HEK293T (cell line): ENCODE measurements around the gene SCAF11.

Experiments
- BHLHE40 ChIP-seq: fragments of 450-650 bp; IDR thresholded peaks from 2 replicates; pipeline ENCODE4 v1.6.1; 2016; ENCODE audit warnings: mild to moderate bottlenecking, moderate library complexity, borderline replicate concordance
- CTBP1 ChIP-seq: fragments of 450-650 bp; IDR thresholded peaks from 2 replicates; pipeline ENCODE4 v1.6.1; 2016; ENCODE audit warnings: borderline replicate concordance
- ELF4 ChIP-seq: fragments of 450-650 bp; IDR thresholded peaks from 2 replicates; pipeline ENCODE4 v1.6.1; 2017; ENCODE audit warnings: antibody characterized with exemption
- FOXA1 ChIP-seq: fragments of 450-650 bp; IDR thresholded peaks from 2 replicates; pipeline ENCODE4 v1.6.1; 2016; ENCODE audit warnings: mild to moderate bottlenecking
- FOXM1 ChIP-seq: fragments of 450-650 bp; IDR thresholded peaks from 2 replicates; pipeline ENCODE4 v1.6.1; 2017; ENCODE audit warnings: mild to moderate bottlenecking, borderline replicate concordance
- HDGF ChIP-seq: fragments of 450-650 bp; IDR thresholded peaks from 2 replicates; pipeline ENCODE4 v1.6.1; 2017; ENCODE audit warnings: antibody characterized with exemption, borderline replicate concordance
- L3MBTL2 ChIP-seq: fragments of 450-650 bp; conservative IDR thresholded peaks from 2 replicates; pipeline ENCODE4 v1.6.1; 2016; ENCODE audit warnings: mild to moderate bottlenecking
- SP1 ChIP-seq: fragments of 450-650 bp; IDR thresholded peaks from 2 replicates; pipeline ENCODE4 v1.6.1; 2017
- SUZ12 ChIP-seq: fragments of 450-650 bp; IDR thresholded peaks from 2 replicates; pipeline ENCODE4 v1.6.1; 2016; ENCODE audit warnings: mild to moderate bottlenecking
- TARDBP ChIP-seq: fragments of 450-650 bp; IDR thresholded peaks from 2 replicates; pipeline ENCODE4 v1.6.1; 2016
- ZNF384 ChIP-seq: fragments of 450-650 bp; IDR thresholded peaks from 2 replicates; pipeline ENCODE4 v1.6.1; 2016
- TF ChIP-seq, protein P1 (sequence below): fragments of 450-650 bp; IDR thresholded peaks from 2 replicates; pipeline ENCODE4 v1.6.1; 2016

DNA sequence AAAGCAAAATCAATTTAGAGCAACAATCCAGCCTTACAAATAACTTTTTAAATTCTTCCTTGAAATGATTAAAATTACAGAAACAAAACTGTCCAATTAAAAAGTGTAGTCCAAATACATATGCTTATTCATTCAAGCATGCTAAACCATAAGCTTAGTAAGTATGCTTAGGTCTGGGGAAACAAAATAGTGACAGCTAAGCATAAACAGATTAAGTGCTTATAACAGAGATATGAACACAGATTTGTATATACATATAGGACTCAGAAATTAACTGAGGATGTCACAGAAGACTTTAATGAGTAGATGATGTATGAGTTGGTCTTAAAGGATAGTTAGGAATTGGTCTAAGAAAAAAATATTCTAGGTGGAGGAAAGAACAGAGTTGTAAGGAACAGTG lies 41.8 kb downstream of the SCAF11 start:
- TF ChIP-seq SP1 (no peak), L3MBTL2 (no peak), HDGF (no peak), SUZ12 (no peak), FOXA1 (no peak), ZNF384 (no peak), ELF4 (no peak), BHLHE40 (no peak), CTBP1 (no peak), FOXM1 (no peak), TARDBP (no peak)
- TF ChIP-seq, protein P1, sequence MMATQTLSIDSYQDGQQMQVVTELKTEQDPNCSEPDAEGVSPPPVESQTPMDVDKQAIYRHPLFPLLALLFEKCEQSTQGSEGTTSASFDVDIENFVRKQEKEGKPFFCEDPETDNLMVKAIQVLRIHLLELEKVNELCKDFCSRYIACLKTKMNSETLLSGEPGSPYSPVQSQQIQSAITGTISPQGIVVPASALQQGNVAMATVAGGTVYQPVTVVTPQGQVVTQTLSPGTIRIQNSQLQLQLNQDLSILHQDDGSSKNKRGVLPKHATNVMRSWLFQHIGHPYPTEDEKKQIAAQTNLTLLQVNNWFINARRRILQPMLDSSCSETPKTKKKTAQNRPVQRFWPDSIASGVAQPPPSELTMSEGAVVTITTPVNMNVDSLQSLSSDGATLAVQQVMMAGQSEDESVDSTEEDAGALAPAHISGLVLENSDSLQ = no peak
